ENCODE data around the gene CAPRIN1.

DNA sequence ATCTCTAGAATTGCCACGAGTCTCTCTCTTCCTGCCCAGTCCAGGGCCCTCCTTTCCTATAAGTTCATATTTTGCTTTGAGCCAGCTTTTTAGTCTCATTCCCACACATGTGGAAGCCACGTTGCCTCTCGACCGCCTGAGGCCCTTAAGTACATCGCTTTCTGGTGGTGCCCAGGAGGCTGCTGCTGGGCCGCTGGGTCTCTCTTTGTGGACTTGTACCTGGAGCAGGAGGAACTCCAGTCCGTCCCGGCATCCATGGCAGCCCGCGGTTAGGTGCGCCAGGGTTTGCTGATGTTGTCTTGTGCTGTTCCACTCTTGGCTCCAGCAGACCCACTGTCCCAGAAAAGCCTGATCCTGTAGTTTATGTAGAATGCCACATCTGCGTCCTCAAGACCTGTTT, 94.9 kb downstream of the CAPRIN1 start:
- TF ChIP-seq, protein P1, sequence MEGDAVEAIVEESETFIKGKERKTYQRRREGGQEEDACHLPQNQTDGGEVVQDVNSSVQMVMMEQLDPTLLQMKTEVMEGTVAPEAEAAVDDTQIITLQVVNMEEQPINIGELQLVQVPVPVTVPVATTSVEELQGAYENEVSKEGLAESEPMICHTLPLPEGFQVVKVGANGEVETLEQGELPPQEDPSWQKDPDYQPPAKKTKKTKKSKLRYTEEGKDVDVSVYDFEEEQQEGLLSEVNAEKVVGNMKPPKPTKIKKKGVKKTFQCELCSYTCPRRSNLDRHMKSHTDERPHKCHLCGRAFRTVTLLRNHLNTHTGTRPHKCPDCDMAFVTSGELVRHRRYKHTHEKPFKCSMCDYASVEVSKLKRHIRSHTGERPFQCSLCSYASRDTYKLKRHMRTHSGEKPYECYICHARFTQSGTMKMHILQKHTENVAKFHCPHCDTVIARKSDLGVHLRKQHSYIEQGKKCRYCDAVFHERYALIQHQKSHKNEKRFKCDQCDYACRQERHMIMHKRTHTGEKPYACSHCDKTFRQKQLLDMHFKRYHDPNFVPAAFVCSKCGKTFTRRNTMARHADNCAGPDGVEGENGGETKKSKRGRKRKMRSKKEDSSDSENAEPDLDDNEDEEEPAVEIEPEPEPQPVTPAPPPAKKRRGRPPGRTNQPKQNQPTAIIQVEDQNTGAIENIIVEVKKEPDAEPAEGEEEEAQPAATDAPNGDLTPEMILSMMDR (conservative IDR thresholded peaks at IDR 0.05; ENCODE audit: low read length): no peak
- no peak for TF ChIP-seq EZH2phosphoT487 (IDR thresholded peaks at IDR 0.05; ENCODE audit: borderline replicate concordance)
